ENCODE results near the gene KLHL1.

The KLHL1 gene

GRCh38 chr13:69999875-70000274, 108.4 kb downstream of the KLHL1 start:
- no peak for DNase-seq

- DNase-seq: no peak
These were observed 111.2 kb downstream of the KLHL1 start for GRCh38 chr13:69997061-69997460.

- no peak for DNase-seq
These were observed 127.5 kb downstream of the KLHL1 start for GRCh38 chr13:69980799-69981198.

- no peak for DNase-seq
These were observed 132.8 kb downstream of the KLHL1 start for GRCh38 chr13:69975496-69975895.

GRCh38 chr13:69970520-69970919, 137.7 kb downstream of the KLHL1 start:
- no peak for DNase-seq

GRCh38 chr13:69959046-69959445, 149.2 kb downstream of the KLHL1 start:
- no peak for DNase-seq

- no peak for DNase-seq
These were observed 151.4 kb downstream of the KLHL1 start for GRCh38 chr13:69956839-69957238.

- DNase-seq: no peak
These were observed 151.9 kb downstream of the KLHL1 start for GRCh38 chr13:69956349-69956748.

- DNase-seq: no peak
These were observed 153.0 kb downstream of the KLHL1 start for GRCh38 chr13:69955271-69955670.

- no peak for DNase-seq
These were observed 156.8 kb downstream of the KLHL1 start for GRCh38 chr13:69951412-69951811.

GRCh38 chr13:69950160-69950559, 158.1 kb downstream of the KLHL1 start:
- DNase-seq: no peak

GRCh38 chr13:69948016-69948415, 160.2 kb downstream of the KLHL1 start:
- no peak for DNase-seq

GRCh38 chr13:69947582-69947981, 160.7 kb downstream of the KLHL1 start:
- no peak for DNase-seq

GRCh38 chr13:69946511-69946910, 161.7 kb downstream of the KLHL1 start:
- DNase-seq: no peak

GRCh38 chr13:69935043-69935442, 173.2 kb downstream of the KLHL1 start:
- DNase-seq: no peak

GRCh38 chr13:69928262-69928661, 180.0 kb downstream of the KLHL1 start:
- no peak for DNase-seq

- no peak for DNase-seq
These were observed 187.1 kb downstream of the KLHL1 start for GRCh38 chr13:69921156-69921555.

- no peak for DNase-seq
These were observed 195.6 kb downstream of the KLHL1 start for GRCh38 chr13:69912630-69913029.

GRCh38 chr13:69910800-69911199, 197.5 kb downstream of the KLHL1 start:
- DNase-seq: no peak

GRCh38 chr13:69904784-69905183, 203.5 kb downstream of the KLHL1 start:
- no peak for DNase-seq

- DNase-seq: no peak
These were observed 205.2 kb downstream of the KLHL1 start for GRCh38 chr13:69903081-69903480.

GRCh38 chr13:69882451-69882850, 225.8 kb downstream of the KLHL1 start:
- no peak for DNase-seq

GRCh38 chr13:69879936-69880335, 228.3 kb downstream of the KLHL1 start:
- DNase-seq: no peak

GRCh38 chr13:69872321-69873047, 235.8 kb downstream of the KLHL1 start:
- DNase-seq: no peak

- DNase-seq: no peak
These were observed 241.7 kb downstream of the KLHL1 start for GRCh38 chr13:69866555-69866954.
